ENCODE measurements around the gene ARHGEF17.

GRCh38 chr11:73280626-73281025 lies 27.4 kb upstream of the ARHGEF17 start:
- TF ChIP-seq POLR2AphosphoS5 (IDR thresholded peaks at IDR 0.05; ENCODE audit: low read depth, low read length) (no peak), SIN3A (IDR thresholded peaks at IDR 0.05; ENCODE audit: borderline replicate concordance, insufficient read depth, low read length) (no peak), TAF1 (IDR thresholded peaks at IDR 0.05; ENCODE audit: borderline replicate concordance, insufficient read depth, low read length) (no peak), REST (IDR thresholded peaks at IDR 0.05; ENCODE audit: insufficient read depth in 1 of 2, low read depth in 2 of 2, low read length in 2 of 2) (no peak)
